ENCODE measurements around the gene PSORS1C1.

GRCh38 chr6:31179896-31180295 is 65.3 kb downstream of the PSORS1C1 start:
- TF ChIP-seq POLR2A (IDR thresholded peaks at IDR 0.05) = no peak
- no peak for TF ChIP-seq CTCF (IDR thresholded peaks at IDR 0.05)

Measured in Peyer's patch (tissue), 4 donors.